H9 (cell line): ENCODE measurements around the gene CLUH. TPM values are rescaled to one million over a fixed set of nuclear protein-coding genes. Genes with fewer than 3 reads are reported as not detected.

Source experiments
- DNase-seq: peaks from one replicate; pipeline ENCODE4 v3.0.0-alpha.2; 2017
- H2AFZ ChIP-seq: one replicate; pipeline ENCODE4 v1.6.1; 2013; ENCODE audit warnings: mild to moderate bottlenecking, low read length, control low read depth, moderate library complexity
- H2AK5ac ChIP-seq: 2 replicates; pipeline ENCODE4 v1.6.1; 2013; ENCODE audit warnings: low read length, control low read depth, mixed read lengths; ENCODE audit not compliant: insufficient read length
- H2BK120ac ChIP-seq: one replicate; pipeline ENCODE4 v1.6.1; 2013; ENCODE audit warnings: low read depth, mild to moderate bottlenecking, low read length, control low read depth, inconsistent platforms; ENCODE audit not compliant: poor library complexity, severe bottlenecking
- H2BK12ac ChIP-seq: 2 replicates; pipeline ENCODE4 v1.6.1; 2013; ENCODE audit warnings: low read length, control low read depth, mixed read lengths, low read depth; ENCODE audit not compliant: insufficient read length
- H2BK15ac ChIP-seq: 2 replicates; pipeline ENCODE4 v1.6.1; 2013; ENCODE audit warnings: low read depth, low read length, control low read depth
- H2BK20ac ChIP-seq: one replicate; pipeline ENCODE4 v1.6.1; 2013; ENCODE audit warnings: low read depth, mild to moderate bottlenecking, low read length, control low read depth, inconsistent platforms; ENCODE audit not compliant: poor library complexity, severe bottlenecking
- H2BK5ac ChIP-seq: 2 replicates; pipeline ENCODE4 v1.6.1; 2013; ENCODE audit warnings: low read length, control low read depth, mixed read lengths; ENCODE audit not compliant: insufficient read length
- H3K14ac ChIP-seq: 2 replicates; pipeline ENCODE4 v1.6.1; 2013; ENCODE audit warnings: low read length, control low read depth; ENCODE audit not compliant: insufficient read depth
- H3K18ac ChIP-seq: 2 replicates; pipeline ENCODE4 v1.6.1; 2013; ENCODE audit warnings: low read depth, mild to moderate bottlenecking, mixed read lengths, low read length, control low read depth; ENCODE audit not compliant: insufficient read length
- H3K23ac ChIP-seq: 2 replicates; pipeline ENCODE4 v1.6.1; 2013; ENCODE audit warnings: low read length, control low read depth, mixed read lengths, low read depth; ENCODE audit not compliant: insufficient read length
- H3K23me2 ChIP-seq: 2 replicates; pipeline ENCODE4 v1.6.1; 2013; ENCODE audit warnings: low read depth, mild to moderate bottlenecking, mixed read lengths, low read length, control low read depth; ENCODE audit not compliant: insufficient read length, poor library complexity, severe bottlenecking
- H3K27ac ChIP-seq: 2 replicates; pipeline ENCODE4 v1.5.1; 2013; ENCODE audit warnings: low read length, control low read depth, mixed read lengths, low read depth; ENCODE audit not compliant: insufficient read length
- H3K27me3 ChIP-seq: 2 replicates; pipeline ENCODE4 v1.6.1; 2013; ENCODE audit warnings: low read length, control low read depth, inconsistent platforms; ENCODE audit not compliant: insufficient read depth
- H3K4ac ChIP-seq: 2 replicates; pipeline ENCODE4 v1.6.1; 2013; ENCODE audit warnings: low read depth, mild to moderate bottlenecking, control low read depth, inconsistent platforms, low read length, moderate library complexity
- H3K4me1 ChIP-seq: 2 replicates; pipeline ENCODE4 v1.6.1; 2013; ENCODE audit warnings: low read length, control low read depth, inconsistent platforms; ENCODE audit not compliant: insufficient read depth
- H3K4me2 ChIP-seq: 2 replicates; pipeline ENCODE4 v1.6.1; 2013; ENCODE audit warnings: low read length, control low read depth, mixed read lengths; ENCODE audit not compliant: insufficient read length, insufficient read depth
- H3K56ac ChIP-seq: 2 replicates; pipeline ENCODE4 v1.6.1; 2013; ENCODE audit warnings: low read depth, mild to moderate bottlenecking, mixed read lengths, low read length, control low read depth; ENCODE audit not compliant: insufficient read length
- H3K79me1 ChIP-seq: 2 replicates; pipeline ENCODE4 v1.6.1; 2013; ENCODE audit warnings: low read depth, mild to moderate bottlenecking, moderate library complexity, low read length, control low read depth, inconsistent platforms; ENCODE audit not compliant: insufficient read depth, poor library complexity, severe bottlenecking
- H3K79me2 ChIP-seq: 2 replicates; pipeline ENCODE4 v1.6.1; 2013; ENCODE audit warnings: low read length, control low read depth, inconsistent platforms; ENCODE audit not compliant: insufficient read depth
- H3K9ac ChIP-seq: 2 replicates; pipeline ENCODE4 v1.6.1; 2013; ENCODE audit warnings: low read length, control low read depth, mixed read lengths; ENCODE audit not compliant: insufficient read length; ENCODE audit errors: extremely low read depth
- H3K9me3 ChIP-seq: one replicate; pipeline ENCODE4 v1.6.1; 2013; ENCODE audit warnings: low read depth, low read length, inconsistent platforms; ENCODE audit not compliant: control insufficient read depth
- H3T11ph ChIP-seq: one replicate; pipeline ENCODE4 v1.6.1; 2013; ENCODE audit warnings: mild to moderate bottlenecking, low read length, control low read depth, inconsistent platforms
- H4K20me1 ChIP-seq: one replicate; pipeline ENCODE4 v1.6.1; 2013; ENCODE audit not compliant: control insufficient read depth, insufficient read length, insufficient read depth
- H4K5ac ChIP-seq: 2 replicates; pipeline ENCODE4 v1.6.1; 2013; ENCODE audit warnings: low read depth, mild to moderate bottlenecking, mixed read lengths, low read length, control low read depth; ENCODE audit not compliant: insufficient read length
- H4K8ac ChIP-seq: replicated peaks from 2 replicates; pipeline ENCODE4 v1.6.1; 2013; ENCODE audit warnings: low read length, control low read depth, mixed read lengths, low read depth; ENCODE audit not compliant: insufficient read length
- H4K91ac ChIP-seq: 2 replicates; pipeline ENCODE4 v1.6.1; 2013; ENCODE audit warnings: low read depth, mild to moderate bottlenecking, moderate library complexity, mixed read lengths, low read length, control low read depth; ENCODE audit not compliant: insufficient read length
- H3K27ac Mint-ChIP-seq, 3 experiments: 2 replicates in 2 of 3; 3 replicates in 1 of 3; pipeline ENCODE4 v1.8.0; 2020 to 2021; ENCODE audit warnings: mixed read lengths in 3 of 3, mild to moderate bottlenecking in 1 of 3, moderate library complexity in 1 of 3
- H3K27me3 Mint-ChIP-seq: 2 replicates; pipeline ENCODE4 v1.8.0; 2021; ENCODE audit warnings: low read depth, mild to moderate bottlenecking, moderate library complexity, mixed read lengths
- H3K36me3 Mint-ChIP-seq, 3 experiments: 2 replicates in 2 of 3; 3 replicates in 1 of 3; pipeline ENCODE4 v1.8.0; 2020 to 2021; ENCODE audit warnings: low read depth in 3 of 3, mixed read lengths in 3 of 3; ENCODE audit not compliant: insufficient read depth in 1 of 3
- H3K4me1 Mint-ChIP-seq, 2 experiments: 2 replicates each; pipeline ENCODE4 v1.8.0; 2020; ENCODE audit warnings: mixed read lengths in 2 of 2
- H3K4me3 Mint-ChIP-seq, 2 experiments: 2 replicates in 1 of 2; 3 replicates in 1 of 2; pipeline ENCODE4 v1.8.0; 2020 to 2021; ENCODE audit warnings: mild to moderate bottlenecking in 2 of 2, mixed read lengths in 2 of 2, moderate library complexity in 1 of 2
- H3K9me3 Mint-ChIP-seq, 2 experiments: 2 replicates in 1 of 2; 3 replicates in 1 of 2; pipeline ENCODE4 v1.8.0; 2020; ENCODE audit warnings: mild to moderate bottlenecking in 2 of 2, mixed read lengths in 2 of 2, moderate library complexity in 1 of 2
- CTCF ChIP-seq: fragments of 200-600 bp; sonication (generic); conservative IDR thresholded peaks from 3 replicates; pipeline ENCODE4 v1.8.0; 2021; ENCODE audit warnings: antibody characterized with exemption, mild to moderate bottlenecking
- WGBS: extraction: QIAGEN DNeasy Blood & Tissue Kit; methylation state at CpG from one replicate; pipeline ENCODE4 v1.1.7; 2013; ENCODE audit warnings: missing lambda C conversion rate, low lambda C conversion rate, mixed read lengths; ENCODE audit not compliant: insufficient read length; ENCODE audit errors: extremely low coverage; 5-methylcytosine and 5-hydroxymethylcytosine counted together
- total RNA-seq: library from RNA; stranded (reverse); gene quantifications from 2 replicates; pipeline ENCODE4 v1.2.1, GENCODE V29; 2021

The CLUH gene
- total RNA-seq, 1 experiment from 2014 or later, result 91.3 TPM

DNA sequence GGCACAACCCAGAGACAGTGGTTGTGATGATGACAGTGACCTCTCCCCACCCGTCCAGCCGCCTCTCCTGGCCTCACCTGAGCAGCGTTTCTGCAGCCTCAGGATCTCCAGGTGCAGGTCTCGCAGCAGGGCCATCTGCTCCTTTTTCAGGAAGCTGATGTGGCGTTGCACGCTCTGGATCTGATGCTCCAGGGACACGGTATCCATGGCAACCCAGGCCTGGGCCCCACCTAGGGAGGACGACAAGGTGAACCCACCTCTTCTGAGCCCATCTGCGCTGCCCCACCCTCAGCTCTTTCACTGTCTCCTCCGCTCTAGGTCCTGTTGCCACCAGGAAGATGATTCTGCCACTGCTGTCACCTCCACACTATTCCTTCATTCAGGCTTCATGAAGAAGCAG, 23.4 kb upstream of the CLUH start:
- Histone ChIP-seq H3K79me2 (no peaks in the 10 kb centered on the region), H3K23me2 (peaks cover 4% of the 10 kb centered on the region), H3K4me2 (no peak overlapping the region), H2BK120ac (no peak overlapping the region), H4K5ac (no peak overlapping the region), H3K23ac (no peak overlapping the region), H3K9me3 (no peaks in the 10 kb centered on the region), H3K27me3 (no peaks in the 10 kb centered on the region), H2BK15ac (no peak overlapping the region), H3K4ac (no peak overlapping the region), H4K20me1 (no peaks in the 10 kb centered on the region), H3T11ph (no peak overlapping the region), H3K56ac (no peak overlapping the region), H2AFZ (no peak overlapping the region), H4K8ac (no peak overlapping the region), H3K27ac (no peak overlapping the region), H4K91ac (no peak overlapping the region), H3K4me1 (no peaks in the 10 kb centered on the region), H3K79me1 (no peaks in the 10 kb centered on the region), H2AK5ac (no peak overlapping the region), H2BK5ac (no peak overlapping the region), H2BK12ac (no peak overlapping the region), H3K14ac (no peak overlapping the region), H3K18ac (no peak overlapping the region), H3K9ac (no peak overlapping the region), H2BK20ac (no peak overlapping the region)
- Mint-ChIP-seq H3K9me3 (no peaks in the 10 kb centered on the region), H3K27ac (no peak overlapping the region), H3K36me3 (peaks cover 0 to 13% (median 13%) of the 10 kb centered on the region in 3 experiments; a peak in 4 of 7 replicates), H3K27me3 (no peaks in the 10 kb centered on the region; the same call in 1 of the 2 replicates), H3K4me1 (no peaks in the 10 kb centered on the region), H3K4me3 (no peak overlapping the region)
- no peak for DNase-seq
- WGBS, result no CpG with 5 or more reads among the region's 10 CpGs
- TF ChIP-seq CTCF, result no peak
